MM.1S (cell line): ENCODE data around the gene OLFML2B.

Source experiments
- CTCF ChIP-seq: fragments of 300-600 bp; sonication (generic); IDR thresholded peaks from 2 replicates; pipeline ENCODE4 v1.5.1; 2016; ENCODE audit warnings: antibody characterized with exemption, low read length, mixed read lengths
- EZH2 ChIP-seq: fragments of 300-600 bp; sonication (generic); optimal IDR thresholded peaks from 2 replicates; pipeline ENCODE3; 2017; ENCODE audit warnings: low read depth, mild to moderate bottlenecking, antibody characterized with exemption, low read length, mixed read lengths
- EZH2phosphoT487 ChIP-seq: fragments of 300-600 bp; sonication (generic); IDR thresholded peaks from 2 replicates; pipeline ENCODE4 v1.6.1; 2018; ENCODE audit warnings: antibody characterized with exemption, low read length

GRCh38 chr1:161956097-161956496, 67.6 kb downstream of the OLFML2B start:
- TF ChIP-seq CTCF (no peak), EZH2phosphoT487 (no peak), EZH2 (no peak)
